AG04450 (cell line): ENCODE results near the gene NDUFB10. TPM values are rescaled to one million over a fixed set of nuclear protein-coding genes. Genes with fewer than 3 reads are reported as not detected.

Experiments used
- CTCF ChIA-PET: fragments of 300-600, 350-600 bp; formaldehyde crosslinking; extraction: SDS; loops from one replicate; lab custom pipeline; 2022; ENCODE audit warnings: antibody characterized with exemption, inconsistent platforms; lab: Charles Lee
- POLR2A ChIA-PET: fragments of 350-600 bp; formaldehyde crosslinking; extraction: SDS; loops from one replicate; lab custom pipeline; 2021; ENCODE audit warnings: antibody characterized with exemption, inconsistent platforms; lab: Yijun Ruan, JAX
- DNase-seq: peaks from one replicate; pipeline ENCODE4 v3.0.0-alpha.2; 2011; ENCODE audit warnings: low read depth, low spot score
- H3K27ac ChIP-seq: one replicate; pipeline ENCODE4 v1.5.1; 2012; ENCODE audit warnings: low read depth, low read length, control low read depth
- H3K27me3 ChIP-seq: one replicate; pipeline ENCODE4 v1.6.0; 2012; ENCODE audit warnings: low read length; ENCODE audit not compliant: control insufficient read depth, insufficient read depth
- H3K4me3 ChIP-seq: 2 replicates; pipeline ENCODE4 v1.5.1; 2011; ENCODE audit warnings: mild to moderate bottlenecking, low read depth, low read length, control low read depth
- H3K9me3 ChIP-seq: 2 replicates; pipeline ENCODE4 v1.5.1; 2012; ENCODE audit warnings: low read length; ENCODE audit not compliant: control insufficient read depth, insufficient read depth
- polyA plus RNA-seq: library from polyadenylated mRNA; depleted of rRNA; stranded (reverse); fragments of >200 nt; gene quantifications from 2 replicates; pipeline ENCODE4 v1.2.3, GENCODE V29; 2011
- TF ChIP-seq, protein P1 (sequence below): IDR thresholded peaks from 2 replicates; pipeline ENCODE4 v1.5.1; 2011; ENCODE audit warnings: low read depth, low read length, control low read depth, inconsistent platforms

The NDUFB10 gene
- polyA plus RNA-seq, 1 experiment: 126 TPM

GRCh38 chr16:1990351-1991134 lies 31.2 kb downstream of the NDUFB10 start:
- POLR2A ChIA-PET: interaction anchor here (3.2 kb wide), 1 partner anchor 26 kb away, joined by 10 read pairs; the partner anchor contains the start of gene RPS2
- Histone ChIP-seq H3K27me3 (peaks cover 21% of the 10 kb centered on the region), H3K27ac (no peak overlapping the region), H3K9me3 (peaks cover 12% of the 10 kb centered on the region; the same call in 1 of the 2 replicates), H3K4me3 (peak overlapping the region; percentile 32)
- DNase-seq: no peak
- TF ChIP-seq, protein P1, sequence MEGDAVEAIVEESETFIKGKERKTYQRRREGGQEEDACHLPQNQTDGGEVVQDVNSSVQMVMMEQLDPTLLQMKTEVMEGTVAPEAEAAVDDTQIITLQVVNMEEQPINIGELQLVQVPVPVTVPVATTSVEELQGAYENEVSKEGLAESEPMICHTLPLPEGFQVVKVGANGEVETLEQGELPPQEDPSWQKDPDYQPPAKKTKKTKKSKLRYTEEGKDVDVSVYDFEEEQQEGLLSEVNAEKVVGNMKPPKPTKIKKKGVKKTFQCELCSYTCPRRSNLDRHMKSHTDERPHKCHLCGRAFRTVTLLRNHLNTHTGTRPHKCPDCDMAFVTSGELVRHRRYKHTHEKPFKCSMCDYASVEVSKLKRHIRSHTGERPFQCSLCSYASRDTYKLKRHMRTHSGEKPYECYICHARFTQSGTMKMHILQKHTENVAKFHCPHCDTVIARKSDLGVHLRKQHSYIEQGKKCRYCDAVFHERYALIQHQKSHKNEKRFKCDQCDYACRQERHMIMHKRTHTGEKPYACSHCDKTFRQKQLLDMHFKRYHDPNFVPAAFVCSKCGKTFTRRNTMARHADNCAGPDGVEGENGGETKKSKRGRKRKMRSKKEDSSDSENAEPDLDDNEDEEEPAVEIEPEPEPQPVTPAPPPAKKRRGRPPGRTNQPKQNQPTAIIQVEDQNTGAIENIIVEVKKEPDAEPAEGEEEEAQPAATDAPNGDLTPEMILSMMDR: no peak
- CTCF ChIA-PET: interaction anchor here (4.0 kb wide), 1 partner anchor 14 kb away, joined by 16 read pairs; no protein-coding TSS in a partner anchor

GRCh38 chr16:1991135-1991551 lies 31.8 kb downstream of the NDUFB10 start:
- TF ChIP-seq, protein P1: no peak
- Histone ChIP-seq H3K4me3 (no peak overlapping the region), H3K27me3 (peaks cover 21% of the 10 kb centered on the region), H3K27ac (no peak overlapping the region), H3K9me3 (peaks cover 12% of the 10 kb centered on the region; the same call in 1 of the 2 replicates)
- POLR2A ChIA-PET: interaction anchor here (1.8 to 3.2 kb wide), 2 partner anchors 26 to 164 kb away, joined by 7 to 10 read pairs; partner anchors contain the start of genes RPS2 and TRAF7
- CTCF ChIA-PET: interaction anchor here (4.0 kb wide), 1 partner anchor 13 kb away, joined by 16 read pairs; no protein-coding TSS in a partner anchor
- no peak for DNase-seq

- Histone ChIP-seq H3K27me3 (peaks cover 21% of the 10 kb centered on the region), H3K4me3 (peak overlapping the region; percentile 48), H3K9me3 (peaks cover 12% of the 10 kb centered on the region; the same call in 1 of the 2 replicates), H3K27ac (no peak overlapping the region)
- TF ChIP-seq, protein P1: no peak
- no peak for DNase-seq
- POLR2A ChIA-PET: interaction anchor here (1.8 to 3.2 kb wide), 2 partner anchors 27 to 164 kb away, joined by 7 to 10 read pairs; partner anchors contain the start of genes RPS2 and TRAF7
- CTCF ChIA-PET: interaction anchor here (4.0 kb wide), 1 partner anchor 13 kb away, joined by 16 read pairs; no protein-coding TSS in a partner anchor
Observed at GRCh38 chr16:1991588-1991947, 32.2 kb downstream of the NDUFB10 start.

GRCh38 chr16:1991948-1992703 lies 32.8 kb downstream of the NDUFB10 start:
- H3K27ac ChIP-seq: no peak overlapping the region
- H3K27me3 ChIP-seq: peaks cover 21% of the 10 kb centered on the region
- ChIA-PET CTCF (interaction anchor here (4.0 kb wide), 1 partner anchor 12 kb away, joined by 16 read pairs; no protein-coding TSS in a partner anchor), POLR2A (interaction anchor here (1.8 to 3.2 kb wide), 2 partner anchors 27 to 163 kb away, joined by 7 to 10 read pairs; partner anchors contain the start of genes RPS2 and TRAF7)
- H3K9me3 ChIP-seq: peaks cover 12% of the 10 kb centered on the region; the same call in 1 of the 2 replicates
- peak overlapping the region; percentile 48 for H3K4me3 ChIP-seq
- TF ChIP-seq, protein P1: no peak
- peak; percentile 67 for DNase-seq
